Measurements from ENCODE around the gene TAF15.

TAF15 gene

GRCh38 chr17:35808962-35809854, at the start of gene TAF15:
TAF15 (plus strand) TSS chr17:35809484; CDS start chr17:35809570, 86 bp downstream.
- peak; percentile 95 to 99 for DNase-seq

- no peak for DNase-seq
Observed at GRCh38 chr17:35760587-35760986, 48.7 kb upstream of the TAF15 start, which contains the start of gene C17orf50. C17orf50 (plus strand) TSS chr17:35760887; CDS start chr17:35760942, 55 bp downstream.

GRCh38 chr17:35761601-35762000, 47.7 kb upstream of the TAF15 start:
- DNase-seq = no peak

- DNase-seq = no peak
Observed at GRCh38 chr17:35763767-35764122, 45.5 kb upstream of the TAF15 start.

- DNase-seq = peak; percentile 62 to 69
Observed at GRCh38 chr17:35764123-35764991, 44.9 kb upstream of the TAF15 start.

- DNase-seq = no peak
Observed at GRCh38 chr17:35765086-35765710, 44.1 kb upstream of the TAF15 start.

GRCh38 chr17:35765756-35766488, 43.4 kb upstream of the TAF15 start:
- DNase-seq = no peak

- DNase-seq = no peak
Observed at GRCh38 chr17:35766489-35766877, 42.8 kb upstream of the TAF15 start.

GRCh38 chr17:35766903-35767510, 42.3 kb upstream of the TAF15 start:
- peak in 1 of 2 donors; percentile 34 for DNase-seq

- DNase-seq = no peak
Observed at GRCh38 chr17:35768797-35769196, 40.5 kb upstream of the TAF15 start.

- no peak for DNase-seq
Observed at GRCh38 chr17:35769895-35770486, 39.3 kb upstream of the TAF15 start.

- no peak for DNase-seq
Observed at GRCh38 chr17:35773129-35773528, 36.2 kb upstream of the TAF15 start.

GRCh38 chr17:35773679-35774425, 35.4 kb upstream of the TAF15 start:
- no peak for DNase-seq

GRCh38 chr17:35774499-35774898, 34.8 kb upstream of the TAF15 start:
- DNase-seq = peak in 1 of 2 donors; percentile 20

GRCh38 chr17:35775039-35775438, 34.2 kb upstream of the TAF15 start:
- DNase-seq = no peak

- DNase-seq = no peak
Observed at GRCh38 chr17:35775583-35775982, 33.7 kb upstream of the TAF15 start.

GRCh38 chr17:35778641-35779196, 30.6 kb upstream of the TAF15 start:
- no peak for DNase-seq

GRCh38 chr17:35780950-35781349, 28.3 kb upstream of the TAF15 start:
- DNase-seq = no peak

- no peak for DNase-seq
Observed at GRCh38 chr17:35784895-35785294, 24.4 kb upstream of the TAF15 start.

- no peak for DNase-seq
Observed at GRCh38 chr17:35786941-35787432, 22.3 kb upstream of the TAF15 start.
